ENCODE results near the gene CACUL1.
"Not testable (repeated sequence)": the region's sequence is repeated elsewhere in the genome, so short reads cannot be mapped to it uniquely, and the experiment has no call there.

The CACUL1 gene

DNA sequence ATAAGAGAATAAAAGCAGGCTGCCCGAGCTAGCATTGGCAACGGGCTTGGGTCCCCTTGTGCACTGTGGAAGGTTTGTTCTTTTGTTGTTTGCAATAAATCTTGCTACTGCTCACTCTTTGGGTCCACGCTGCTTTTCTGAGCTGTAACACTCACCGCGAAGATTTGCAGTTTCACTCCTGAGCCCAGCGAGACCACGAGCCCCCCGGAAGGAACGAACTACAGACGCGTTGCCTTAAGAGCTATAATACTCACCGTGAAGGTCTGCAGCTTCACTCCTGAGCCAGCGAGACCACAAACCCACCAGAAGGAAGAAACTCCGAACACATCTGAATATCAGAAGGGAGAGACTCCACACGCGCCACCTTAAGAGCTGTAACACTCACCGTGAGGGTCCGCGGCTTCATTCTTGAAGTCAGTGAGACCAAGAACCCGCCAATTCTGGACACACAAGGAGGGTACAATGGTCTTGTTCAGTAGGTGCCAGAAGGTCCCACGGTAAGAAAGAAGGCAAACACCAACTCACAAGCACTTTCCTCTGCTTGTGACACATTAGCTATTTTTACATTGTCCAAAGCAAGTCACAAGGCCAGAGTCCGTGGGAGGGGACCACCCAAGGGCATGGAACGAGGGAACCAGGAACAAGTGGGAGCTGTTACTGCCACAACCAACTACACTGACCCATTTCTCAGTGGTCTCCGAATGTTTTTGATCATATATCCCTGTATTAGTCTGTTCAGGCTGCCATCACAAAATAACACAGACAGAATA is 29.2 kb upstream of the CACUL1 start:
- Histone ChIP-seq H3K4me3 (ENCODE audit: low read length) (no peak overlapping the region), H3K79me2 (ENCODE audit: control insufficient read depth, low read length) (no peaks in the 10 kb centered on the region), H3K27ac (ENCODE audit: low read depth, low read length) (no peak overlapping the region), H3K4me2 (ENCODE audit: low read length) (no peak overlapping the region), H3K4me1 (ENCODE audit: control insufficient read depth, low read length) (no peaks in the 10 kb centered on the region), H3K36me3 (ENCODE audit: control insufficient read depth, low read length) (no peaks in the 10 kb centered on the region), H3K9me2 (replicated peaks; ENCODE audit: control insufficient read depth, low read length) (no peaks in the 10 kb centered on the region), H3K9me3 (ENCODE audit: control insufficient read depth, insufficient read depth, low read length) (no peaks in the 10 kb centered on the region), H3F3A (ENCODE audit: control insufficient read depth, insufficient read depth) (no peaks in the 10 kb centered on the region), H3K27me3 (ENCODE audit: control insufficient read depth, low read length) (no peaks in the 10 kb centered on the region), H4K20me1 (ENCODE audit: control insufficient read depth, insufficient read depth, low read depth, low read length) (no peaks in the 10 kb centered on the region)
- TF ChIP-seq, protein P1, sequence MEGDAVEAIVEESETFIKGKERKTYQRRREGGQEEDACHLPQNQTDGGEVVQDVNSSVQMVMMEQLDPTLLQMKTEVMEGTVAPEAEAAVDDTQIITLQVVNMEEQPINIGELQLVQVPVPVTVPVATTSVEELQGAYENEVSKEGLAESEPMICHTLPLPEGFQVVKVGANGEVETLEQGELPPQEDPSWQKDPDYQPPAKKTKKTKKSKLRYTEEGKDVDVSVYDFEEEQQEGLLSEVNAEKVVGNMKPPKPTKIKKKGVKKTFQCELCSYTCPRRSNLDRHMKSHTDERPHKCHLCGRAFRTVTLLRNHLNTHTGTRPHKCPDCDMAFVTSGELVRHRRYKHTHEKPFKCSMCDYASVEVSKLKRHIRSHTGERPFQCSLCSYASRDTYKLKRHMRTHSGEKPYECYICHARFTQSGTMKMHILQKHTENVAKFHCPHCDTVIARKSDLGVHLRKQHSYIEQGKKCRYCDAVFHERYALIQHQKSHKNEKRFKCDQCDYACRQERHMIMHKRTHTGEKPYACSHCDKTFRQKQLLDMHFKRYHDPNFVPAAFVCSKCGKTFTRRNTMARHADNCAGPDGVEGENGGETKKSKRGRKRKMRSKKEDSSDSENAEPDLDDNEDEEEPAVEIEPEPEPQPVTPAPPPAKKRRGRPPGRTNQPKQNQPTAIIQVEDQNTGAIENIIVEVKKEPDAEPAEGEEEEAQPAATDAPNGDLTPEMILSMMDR (IDR thresholded peaks at IDR 0.05; ENCODE audit: low read depth, low read length, poor library complexity, severe bottlenecking), result no peak
- no peak for TF ChIP-seq EZH2phosphoT487 (IDR thresholded peaks at IDR 0.05; ENCODE audit: borderline replicate concordance, low read length)

DNA sequence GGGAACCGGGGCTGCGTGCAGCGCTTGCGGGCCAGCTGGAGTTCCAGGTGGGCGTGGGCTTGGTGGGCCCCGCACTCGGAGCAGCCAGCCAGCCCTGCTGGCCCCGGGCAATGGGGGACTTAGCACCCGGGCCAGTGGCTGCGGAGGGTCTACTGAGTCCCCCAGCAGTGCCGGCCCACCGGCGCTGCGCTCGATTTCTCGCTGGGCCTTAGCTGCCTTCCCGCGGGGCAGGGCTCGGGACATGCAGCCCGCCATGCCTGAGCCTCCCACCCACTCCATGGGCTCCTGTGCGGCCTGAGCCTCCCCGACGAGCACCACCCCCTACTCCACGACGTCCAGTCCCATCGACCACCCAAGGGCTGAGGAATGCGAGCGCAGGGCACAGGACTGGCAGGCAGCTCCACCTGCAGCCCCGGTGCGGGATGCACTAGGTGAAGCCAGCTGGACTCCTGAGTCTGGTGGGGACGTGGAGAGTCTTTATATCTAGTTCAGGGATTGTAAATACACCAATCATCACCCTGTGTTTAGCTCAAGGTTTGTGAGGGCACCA is 28.2 kb upstream of the CACUL1 start:
- H3K79me2 ChIP-seq (ENCODE audit: control insufficient read depth, low read length); H3K36me3 ChIP-seq (ENCODE audit: control insufficient read depth, low read length); H3K27ac ChIP-seq (ENCODE audit: low read depth, low read length); H3K4me1 ChIP-seq (ENCODE audit: control insufficient read depth, low read length); H3K9me3 ChIP-seq (ENCODE audit: control insufficient read depth, insufficient read depth, low read length); H3K4me2 ChIP-seq (ENCODE audit: low read length); H4K20me1 ChIP-seq (ENCODE audit: control insufficient read depth, insufficient read depth, low read depth, low read length); H3K9me2 ChIP-seq (replicated peaks; ENCODE audit: control insufficient read depth, low read length); H3K27me3 ChIP-seq (ENCODE audit: control insufficient read depth, low read length); H3F3A ChIP-seq (ENCODE audit: control insufficient read depth, insufficient read depth); H3K4me3 ChIP-seq (ENCODE audit: low read length): not testable (repeated sequence)

DNA sequence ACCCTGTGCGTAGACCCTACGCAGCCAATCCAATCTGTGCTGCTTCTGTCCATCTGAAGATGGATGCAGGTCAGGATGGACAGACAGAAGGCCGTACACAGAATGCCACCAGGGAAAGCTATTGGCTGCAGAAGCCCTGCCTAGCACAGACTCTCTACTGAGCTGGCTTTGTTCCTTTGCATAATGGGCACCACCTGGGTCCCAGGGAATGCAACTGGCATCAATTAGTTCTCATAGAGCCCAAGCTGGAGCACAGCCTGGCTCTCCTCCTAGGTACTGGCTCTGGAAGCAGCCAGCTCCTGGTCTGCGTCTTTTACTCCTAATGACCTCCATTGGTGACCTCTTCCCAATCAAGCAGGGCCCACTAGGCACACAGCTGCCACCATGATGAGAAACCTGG is 26.8 kb upstream of the CACUL1 start:
- H3K4me1 ChIP-seq (ENCODE audit: control insufficient read depth, low read length), result no peaks in the 10 kb centered on the region
- no peaks in the 10 kb centered on the region for H4K20me1 ChIP-seq (ENCODE audit: control insufficient read depth, insufficient read depth, low read depth, low read length)
- H3K27me3 ChIP-seq (ENCODE audit: control insufficient read depth, low read length), result no peaks in the 10 kb centered on the region
- no peaks in the 10 kb centered on the region for H3F3A ChIP-seq (ENCODE audit: control insufficient read depth, insufficient read depth)
- H3K27ac ChIP-seq (ENCODE audit: low read depth, low read length), result no peak overlapping the region
- no peaks in the 10 kb centered on the region for H3K79me2 ChIP-seq (ENCODE audit: control insufficient read depth, low read length)
- H3K36me3 ChIP-seq (ENCODE audit: control insufficient read depth, low read length), result no peaks in the 10 kb centered on the region
- no peaks in the 10 kb centered on the region for H3K9me3 ChIP-seq (ENCODE audit: control insufficient read depth, insufficient read depth, low read length)
- TF ChIP-seq, protein P1 (IDR thresholded peaks at IDR 0.05; ENCODE audit: low read depth, low read length, poor library complexity, severe bottlenecking), result no peak
- no peak for TF ChIP-seq EZH2phosphoT487 (IDR thresholded peaks at IDR 0.05; ENCODE audit: borderline replicate concordance, low read length)
- H3K4me2 ChIP-seq (ENCODE audit: low read length), result no peak overlapping the region
- no peak overlapping the region for H3K4me3 ChIP-seq (ENCODE audit: low read length)
- H3K9me2 ChIP-seq (replicated peaks; ENCODE audit: control insufficient read depth, low read length), result no peaks in the 10 kb centered on the region

DNA sequence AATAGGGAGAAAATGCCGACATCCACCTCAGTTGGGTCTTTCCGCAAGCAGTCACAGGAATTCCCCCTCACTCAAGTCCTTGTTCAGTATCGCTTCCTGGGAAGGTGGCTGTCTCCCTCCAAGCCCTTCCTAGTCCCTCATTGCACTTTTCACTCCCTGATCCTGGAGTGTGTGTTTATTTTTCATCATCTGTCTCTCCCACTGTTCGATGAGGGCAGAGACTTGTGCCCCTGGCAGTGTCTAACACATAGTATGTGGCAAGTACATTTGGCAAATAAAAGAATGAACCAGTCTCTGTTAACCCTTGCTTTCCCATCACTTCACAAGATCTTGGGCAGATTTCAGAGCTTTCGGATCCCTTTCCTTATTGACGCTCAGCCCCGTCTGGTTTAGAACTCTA is 24.0 kb upstream of the CACUL1 start:
- Histone ChIP-seq H3K27me3 (ENCODE audit: control insufficient read depth, low read length) (no peaks in the 10 kb centered on the region), H3K4me3 (ENCODE audit: low read length) (no peak overlapping the region), H3K9me3 (ENCODE audit: control insufficient read depth, insufficient read depth, low read length) (no peaks in the 10 kb centered on the region), H3K27ac (ENCODE audit: low read depth, low read length) (no peak overlapping the region), H4K20me1 (ENCODE audit: control insufficient read depth, insufficient read depth, low read depth, low read length) (no peaks in the 10 kb centered on the region), H3K79me2 (ENCODE audit: control insufficient read depth, low read length) (no peaks in the 10 kb centered on the region), H3K4me1 (ENCODE audit: control insufficient read depth, low read length) (no peaks in the 10 kb centered on the region), H3F3A (ENCODE audit: control insufficient read depth, insufficient read depth) (no peaks in the 10 kb centered on the region), H3K9me2 (replicated peaks; ENCODE audit: control insufficient read depth, low read length) (no peaks in the 10 kb centered on the region), H3K36me3 (ENCODE audit: control insufficient read depth, low read length) (no peaks in the 10 kb centered on the region), H3K4me2 (ENCODE audit: low read length) (no peak overlapping the region)
- TF ChIP-seq EZH2phosphoT487 (IDR thresholded peaks at IDR 0.05; ENCODE audit: borderline replicate concordance, low read length), result no peak
- TF ChIP-seq, protein P1 (IDR thresholded peaks at IDR 0.05; ENCODE audit: low read depth, low read length, poor library complexity, severe bottlenecking), result no peak
